SHP77 treated with DMSO at 0.1 percent for 48 hours (cell line): ENCODE data around the gene LPP.
"Not testable (repeated sequence)": the region's sequence is repeated elsewhere in the genome, so short reads cannot be mapped to it uniquely, and the experiment has no call there.

Experiments
- DNase-seq: peaks from one replicate; lab custom pipeline; 2025; lab: John Stamatoyannopoulos, UW

LPP gene, protein sequence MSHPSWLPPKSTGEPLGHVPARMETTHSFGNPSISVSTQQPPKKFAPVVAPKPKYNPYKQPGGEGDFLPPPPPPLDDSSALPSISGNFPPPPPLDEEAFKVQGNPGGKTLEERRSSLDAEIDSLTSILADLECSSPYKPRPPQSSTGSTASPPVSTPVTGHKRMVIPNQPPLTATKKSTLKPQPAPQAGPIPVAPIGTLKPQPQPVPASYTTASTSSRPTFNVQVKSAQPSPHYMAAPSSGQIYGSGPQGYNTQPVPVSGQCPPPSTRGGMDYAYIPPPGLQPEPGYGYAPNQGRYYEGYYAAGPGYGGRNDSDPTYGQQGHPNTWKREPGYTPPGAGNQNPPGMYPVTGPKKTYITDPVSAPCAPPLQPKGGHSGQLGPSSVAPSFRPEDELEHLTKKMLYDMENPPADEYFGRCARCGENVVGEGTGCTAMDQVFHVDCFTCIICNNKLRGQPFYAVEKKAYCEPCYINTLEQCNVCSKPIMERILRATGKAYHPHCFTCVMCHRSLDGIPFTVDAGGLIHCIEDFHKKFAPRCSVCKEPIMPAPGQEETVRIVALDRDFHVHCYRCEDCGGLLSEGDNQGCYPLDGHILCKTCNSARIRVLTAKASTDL

DNA sequence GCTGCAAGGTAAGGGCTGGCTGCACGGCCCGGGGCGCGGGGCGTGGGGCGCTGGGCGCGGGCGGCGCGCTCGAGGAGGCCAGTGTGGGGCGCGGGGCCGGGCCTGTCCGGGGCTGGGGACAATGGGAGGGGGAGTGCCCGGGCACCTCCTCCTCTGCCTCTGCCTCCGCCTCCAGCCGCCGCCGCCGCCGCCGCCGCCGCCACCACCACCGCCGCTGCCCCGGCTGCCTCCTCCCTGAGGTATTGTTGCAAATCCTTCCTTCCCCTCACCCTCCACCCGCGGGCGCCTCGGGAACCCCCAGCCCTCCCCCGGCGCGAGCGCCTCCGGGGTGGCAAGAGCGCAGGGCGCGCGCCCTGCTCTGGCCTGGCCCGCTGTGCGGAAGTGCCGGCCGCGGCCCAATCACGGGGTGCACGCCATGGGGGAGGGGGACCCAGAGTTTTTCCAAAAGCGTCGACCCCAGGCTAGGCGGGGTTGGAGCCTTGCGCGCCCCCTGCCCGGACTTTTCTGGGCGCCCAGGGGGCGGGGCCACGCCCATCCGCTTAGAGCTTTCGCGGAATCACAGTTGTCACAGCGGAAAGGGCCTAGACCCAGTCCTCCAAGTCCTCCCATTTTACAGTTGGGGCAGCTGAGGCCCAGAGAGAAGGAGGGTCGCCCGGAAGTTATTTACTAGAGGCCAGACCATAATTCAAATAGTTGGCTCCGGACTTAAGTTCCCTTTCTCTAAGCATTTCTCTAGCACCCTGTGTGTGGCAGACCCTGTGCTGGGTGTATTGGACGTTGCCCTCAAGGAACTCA, at the start of gene LPP:
LPP (plus strand) TSS at position 144 of the 795 bp plus-strand sequence. CDS start 251,964 bp downstream, outside the sequence.
- DNase-seq, result no peak

DNA sequence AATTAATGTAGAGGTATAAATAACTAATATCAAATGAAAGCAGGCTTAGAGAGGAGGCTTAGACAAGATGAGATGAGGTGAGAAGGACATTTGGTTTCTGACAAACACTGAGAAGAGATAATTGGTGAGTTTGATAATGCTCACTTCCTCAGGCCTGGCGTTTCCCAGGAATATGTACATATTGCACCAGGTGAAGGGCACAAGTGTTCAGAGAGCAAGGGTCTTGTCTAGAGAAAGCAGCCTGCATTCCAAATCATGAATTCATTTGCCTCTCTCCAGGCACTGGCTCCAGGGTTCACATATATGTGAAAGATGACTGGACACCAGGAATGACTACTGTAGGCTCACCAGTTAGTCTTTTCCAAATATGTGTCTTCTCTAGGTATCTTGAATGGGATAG, 48.0 kb upstream of the LPP start:
- no peak for DNase-seq

DNA sequence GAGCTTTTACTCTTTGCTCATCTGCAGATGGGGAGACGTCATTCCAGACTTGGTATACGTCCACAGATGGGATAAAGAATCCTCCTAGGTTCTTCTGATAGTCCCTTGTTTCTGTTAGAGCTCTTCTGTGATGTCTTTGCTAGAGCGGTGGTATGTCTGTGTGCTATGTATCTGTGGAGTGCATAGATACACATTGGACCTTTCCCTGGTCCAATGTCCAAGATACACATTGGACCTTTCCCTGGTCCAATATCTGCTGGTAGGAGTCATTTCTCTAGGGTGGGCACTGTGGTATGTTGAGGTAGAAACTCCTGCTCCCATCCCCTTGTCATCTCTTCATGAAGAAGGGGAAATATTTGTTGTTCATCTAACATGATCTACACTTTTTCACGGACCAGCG, 47.5 kb upstream of the LPP start:
- no peak for DNase-seq

DNA sequence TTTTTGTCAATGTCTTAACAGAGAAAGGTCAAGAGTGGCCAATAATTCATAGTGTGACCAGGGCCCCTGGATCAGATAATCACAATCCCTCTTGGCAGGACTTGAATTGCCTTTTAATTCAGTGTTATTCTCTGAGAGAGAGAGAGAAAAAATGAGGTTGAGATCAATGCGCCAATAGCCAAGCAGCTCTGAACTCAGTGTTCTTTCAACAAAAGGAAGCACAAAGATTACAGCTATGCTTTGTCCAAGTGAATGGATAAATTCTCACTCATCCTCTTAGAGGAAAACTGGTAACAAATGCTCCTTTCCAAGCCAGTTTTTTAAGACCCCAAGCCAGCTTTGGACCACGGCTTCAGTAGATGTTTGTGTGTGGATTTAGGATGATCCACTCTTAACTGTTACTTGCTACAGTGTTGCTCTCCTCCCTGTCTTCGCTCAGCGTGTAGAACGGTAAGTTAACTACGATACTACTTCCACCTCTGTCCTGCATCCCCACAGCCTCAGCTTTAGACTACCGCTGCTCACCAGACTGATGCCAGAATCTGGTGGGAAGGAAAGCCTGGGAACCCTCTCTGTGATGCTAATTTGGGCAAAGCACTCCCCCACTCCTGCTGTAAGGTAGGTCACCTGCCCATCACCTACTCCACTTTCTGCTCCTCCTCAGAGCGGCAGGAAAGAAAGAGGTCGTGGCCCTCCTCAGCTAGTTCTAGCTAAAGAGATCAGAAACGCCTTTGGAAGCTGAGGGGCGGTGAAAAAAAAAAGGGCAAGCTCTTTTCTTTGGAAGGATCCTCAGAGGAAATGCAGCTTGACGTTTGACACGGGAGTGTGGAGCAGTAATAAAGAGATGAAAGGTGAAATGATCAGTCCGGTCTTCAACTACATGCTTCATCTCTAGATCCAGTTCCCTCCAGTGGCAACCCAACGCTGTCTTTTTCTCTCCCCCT, 46.8 kb upstream of the LPP start:
- DNase-seq, result no peak

DNA sequence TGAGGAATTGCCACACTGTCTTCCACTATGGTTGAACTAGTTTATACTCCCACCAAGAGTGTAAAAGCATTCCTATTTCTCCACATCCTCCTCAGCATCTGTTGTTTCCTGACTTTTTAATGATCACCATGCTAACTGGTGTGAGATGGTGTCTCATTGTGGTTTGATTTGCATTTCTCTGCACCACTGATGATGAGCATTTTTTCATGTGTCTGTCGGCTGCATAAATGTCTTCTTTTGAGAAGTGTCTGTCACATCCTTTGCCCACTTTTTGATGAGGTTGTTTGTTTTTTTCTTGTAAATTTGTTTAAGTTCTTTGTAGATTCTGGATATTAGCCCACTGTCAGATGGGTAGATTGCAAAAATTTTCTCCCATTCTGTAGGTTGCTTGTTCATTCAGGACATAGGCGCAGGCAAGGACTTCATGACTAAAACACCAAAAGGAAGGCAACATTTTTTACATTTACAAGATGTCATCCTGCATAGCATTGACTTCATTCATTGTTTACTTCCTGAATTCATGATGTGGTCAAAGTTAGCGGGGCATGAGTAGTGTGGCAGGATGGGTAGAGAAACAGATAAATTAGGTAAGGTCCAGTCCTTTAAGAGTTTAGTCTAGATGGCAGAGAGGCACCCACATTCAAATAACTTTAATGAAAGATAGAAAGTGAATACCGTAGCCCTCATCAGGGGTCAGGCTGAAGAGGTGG, 45.1 kb upstream of the LPP start:
- no peak for DNase-seq

DNA sequence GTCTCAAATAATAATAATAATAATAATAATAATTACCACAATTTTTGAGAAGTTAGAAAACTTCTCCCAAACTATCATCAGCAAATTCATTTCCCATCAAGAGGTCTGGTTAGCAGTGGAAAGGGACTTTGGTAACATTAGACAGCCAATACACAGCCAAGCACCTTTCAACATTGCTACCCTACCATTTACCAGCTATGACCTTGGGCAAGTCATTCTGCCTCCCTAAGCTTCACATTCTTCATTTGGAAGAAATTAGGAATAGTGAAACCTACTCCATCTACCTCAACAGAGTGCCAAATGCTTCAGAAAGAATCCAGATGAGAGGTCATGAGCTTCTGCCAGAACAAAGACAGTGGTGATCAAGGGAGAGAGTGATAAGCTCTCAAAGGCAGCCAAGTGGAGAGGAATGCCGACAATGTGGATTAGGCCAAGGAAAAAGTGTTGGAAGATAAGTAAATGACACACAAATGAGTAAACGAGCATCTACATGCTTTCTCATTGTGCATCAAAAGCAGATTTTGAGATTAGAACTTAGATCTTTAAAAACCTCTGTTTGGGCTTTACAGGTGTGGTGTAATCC, 42.9 kb upstream of the LPP start:
- no peak for DNase-seq

DNA sequence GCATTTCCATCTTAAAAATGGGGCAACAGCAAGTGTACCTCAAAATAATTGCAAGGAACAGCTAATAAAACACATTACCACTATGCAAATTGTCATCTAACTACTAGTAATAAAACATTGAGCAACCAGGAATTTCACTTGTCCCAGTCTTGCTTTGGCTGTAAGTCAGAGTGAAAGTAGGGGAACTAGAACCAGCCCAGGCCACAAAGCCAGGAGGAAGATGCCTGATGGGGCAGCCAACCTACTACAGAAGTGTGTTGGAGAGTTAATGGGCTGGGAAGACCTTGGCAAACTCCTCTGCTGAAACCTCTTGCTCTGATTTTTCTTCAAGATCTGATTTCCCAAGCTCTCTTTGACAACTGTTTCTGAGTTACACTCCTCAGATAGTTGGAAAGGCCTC, 40.2 kb upstream of the LPP start:
- no peak for DNase-seq

DNA sequence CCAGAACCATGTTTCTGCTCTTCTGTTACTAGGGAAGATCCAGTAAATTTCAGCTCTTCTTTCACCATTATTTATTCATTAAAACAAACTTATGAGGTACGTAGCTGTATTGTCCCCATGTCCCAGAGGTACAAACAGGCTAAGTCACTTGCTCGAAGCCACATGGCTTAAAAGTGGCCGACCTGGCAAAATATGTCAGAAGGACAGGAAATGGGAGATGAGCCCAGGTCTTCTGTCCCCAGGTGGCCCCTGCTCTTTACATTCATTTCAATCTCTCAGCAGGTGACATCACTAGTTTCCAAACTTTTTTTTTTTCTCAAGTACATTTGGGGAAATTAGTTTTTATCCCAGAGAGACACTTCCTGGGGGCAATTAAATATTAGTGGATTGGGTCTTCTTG, 34.1 kb upstream of the LPP start:
- no peak for DNase-seq

DNA sequence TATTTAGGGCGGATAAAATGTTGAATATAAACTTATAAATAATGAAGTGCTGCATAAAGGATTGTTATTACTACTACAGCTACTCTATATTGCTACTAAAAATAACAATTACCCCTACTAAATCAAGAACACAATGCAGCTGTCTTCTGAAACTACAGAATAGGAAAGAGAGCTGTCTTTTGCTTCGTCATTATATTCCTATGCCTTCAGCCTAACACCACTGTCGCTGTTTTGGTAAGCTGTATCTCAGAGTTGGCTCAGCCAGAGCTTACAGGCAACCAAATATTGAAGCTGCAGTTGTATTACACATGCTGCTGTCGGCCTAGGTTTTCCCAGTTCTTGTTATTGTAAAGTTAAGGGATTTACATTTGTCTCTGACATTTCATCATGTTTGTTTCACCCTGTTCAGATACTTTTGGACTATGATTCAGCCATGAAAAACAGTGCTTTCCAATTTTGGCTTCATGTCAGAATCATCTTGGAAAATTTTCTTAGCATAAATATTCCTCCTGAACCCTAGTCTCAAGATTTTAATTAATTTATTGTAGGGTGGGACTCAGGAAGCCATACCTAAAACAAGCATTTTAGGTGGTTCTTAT, 31.3 kb upstream of the LPP start:
- no peak for DNase-seq

DNA sequence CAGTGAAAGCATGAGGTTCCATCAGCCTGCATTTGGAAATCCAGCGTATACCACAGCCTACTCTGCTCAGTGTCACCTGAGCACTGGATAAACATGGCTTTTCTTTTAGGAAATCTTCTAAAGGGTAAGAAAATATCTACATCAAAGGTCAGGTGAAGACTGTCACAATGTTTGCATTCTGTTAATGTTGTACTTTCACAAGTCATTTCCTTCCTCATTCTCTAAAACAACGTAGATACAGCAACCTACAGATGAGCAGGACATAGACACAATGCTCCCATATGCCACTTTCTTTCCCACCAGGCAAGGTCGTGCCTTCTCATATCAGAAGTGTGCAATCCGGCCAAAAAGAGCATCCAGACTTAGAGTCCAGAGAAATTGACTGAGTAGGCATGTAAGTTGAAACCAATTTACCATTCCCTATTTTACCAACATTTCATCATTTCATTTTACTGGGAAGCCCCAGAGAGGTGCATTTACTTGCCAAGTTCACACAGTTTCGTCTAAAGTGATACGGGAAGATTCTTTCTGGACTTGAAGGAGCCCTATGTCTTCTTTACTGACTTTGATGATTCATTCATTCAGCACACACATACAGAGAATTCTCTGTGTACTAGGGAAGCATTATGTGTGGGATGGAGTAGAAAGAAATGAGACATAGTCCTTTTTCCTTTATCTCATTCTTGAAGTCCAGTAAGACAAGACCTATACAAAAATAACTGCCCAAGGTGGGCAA, 30.6 kb upstream of the LPP start:
- DNase-seq, result no peak

DNA sequence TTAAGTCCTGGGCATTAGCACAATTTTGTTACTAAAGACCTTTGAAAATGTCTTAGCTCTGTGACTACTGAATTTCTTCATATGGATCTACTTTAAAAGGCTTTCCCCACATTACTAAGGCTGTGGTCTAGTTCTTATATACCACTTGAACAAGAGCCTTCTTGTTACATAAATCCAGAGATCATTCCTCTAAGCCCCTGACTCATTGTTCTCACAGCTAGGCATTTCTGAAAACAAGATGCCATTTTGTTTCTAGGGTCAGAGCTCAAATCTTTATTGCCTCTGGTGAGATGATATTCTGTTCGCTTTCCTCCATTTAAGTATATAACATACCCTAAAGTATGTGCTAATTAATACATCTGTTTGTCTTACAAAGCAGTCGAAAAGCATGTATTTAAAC, 29.8 kb upstream of the LPP start:
- no peak for DNase-seq

DNA sequence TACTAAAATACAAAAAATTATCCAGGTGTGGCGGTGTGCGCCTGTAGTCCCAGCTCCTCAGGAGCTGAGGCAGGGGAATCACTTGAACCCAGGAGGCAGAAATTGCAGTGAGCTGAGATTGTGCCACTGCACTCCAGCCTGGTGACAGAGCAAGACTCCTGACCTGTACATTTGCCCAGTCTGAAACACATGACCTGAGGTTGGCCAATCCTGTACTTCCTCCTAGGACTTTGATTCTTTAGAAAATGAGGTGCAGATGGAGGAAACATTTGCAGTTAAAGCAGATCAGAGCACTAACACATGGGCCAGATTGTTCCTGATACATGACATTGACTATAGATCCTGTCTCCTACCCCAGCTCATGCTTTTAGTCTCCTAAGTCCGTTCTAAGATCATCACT, 28.9 kb upstream of the LPP start:
- no peak for DNase-seq

DNA sequence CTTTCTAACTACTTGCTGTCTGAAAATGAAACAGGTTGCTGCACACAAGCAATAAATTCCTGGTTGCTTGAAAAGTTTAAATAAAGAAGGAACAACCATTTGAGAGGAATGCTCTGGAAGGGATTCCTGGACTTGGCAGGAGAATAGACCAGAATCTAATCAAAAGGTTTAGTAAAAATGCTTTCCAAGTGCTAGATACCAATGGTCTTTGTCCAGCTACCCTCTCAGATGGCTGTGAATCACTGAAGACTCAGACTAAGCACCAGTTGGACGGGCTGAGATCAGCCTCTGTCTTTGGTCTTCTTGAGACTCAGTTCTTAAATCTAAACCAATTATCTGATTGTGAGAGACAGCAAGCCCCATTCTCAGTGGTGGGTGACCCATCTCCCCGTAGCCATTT, 27.7 kb upstream of the LPP start:
- no peak for DNase-seq

DNA sequence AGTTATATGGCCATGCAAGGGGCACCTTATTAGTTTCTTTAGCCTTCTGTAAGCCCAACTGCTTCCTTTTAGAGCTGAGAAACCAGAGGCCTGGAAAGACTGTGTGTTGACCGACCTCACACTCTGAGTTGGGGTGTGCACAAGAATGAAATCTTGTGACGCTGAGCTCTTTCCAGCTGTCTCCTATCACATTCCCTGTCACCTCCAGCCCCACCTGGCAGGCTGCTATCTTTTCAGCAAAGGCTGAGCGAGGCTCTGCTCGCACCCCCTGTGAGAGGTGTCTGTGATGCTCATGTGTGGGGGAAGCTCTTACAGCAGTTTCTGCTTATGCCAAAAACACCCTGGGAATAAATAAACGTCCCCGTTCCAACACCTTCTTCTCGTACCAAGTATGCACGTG, 27.0 kb upstream of the LPP start:
- no peak for DNase-seq

DNA sequence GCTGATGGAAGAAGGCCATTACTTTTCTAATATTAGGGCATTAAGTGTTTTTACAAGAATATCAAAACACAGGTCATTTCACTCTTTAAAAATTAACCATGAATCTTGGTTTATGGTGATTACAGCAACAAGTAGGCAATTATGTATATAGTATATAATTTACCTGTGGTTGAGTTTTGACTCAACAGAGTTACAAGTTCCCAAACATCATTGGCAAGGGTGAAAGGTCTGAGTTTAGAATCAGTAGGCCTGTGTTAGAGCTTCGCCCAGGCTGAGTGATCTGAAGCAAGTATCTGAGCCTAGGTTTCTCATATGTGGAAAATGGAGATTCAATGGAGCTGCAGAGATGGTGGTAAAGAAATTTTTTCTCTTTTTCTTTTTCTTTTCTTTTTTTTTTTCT, 25.1 kb upstream of the LPP start:
- no peak for DNase-seq

DNA sequence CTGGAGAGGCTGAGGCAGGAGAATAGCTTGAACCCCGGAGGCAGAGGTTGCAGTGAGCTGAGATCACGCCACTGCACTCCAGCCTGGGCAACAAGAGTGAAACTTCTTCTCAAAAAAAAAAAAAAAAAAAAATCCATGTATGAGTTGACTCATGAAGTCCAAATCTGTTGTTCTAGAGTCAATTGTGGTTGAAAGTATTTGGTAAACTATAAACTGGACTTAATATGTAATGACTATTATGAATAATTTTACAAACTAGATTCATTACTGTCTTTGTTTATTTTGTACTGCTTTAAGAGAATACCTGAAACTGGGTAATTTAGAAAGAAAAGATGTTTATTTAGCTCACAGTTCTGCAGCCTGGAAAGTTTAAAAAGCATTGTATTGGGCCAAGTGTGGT, 22.9 kb upstream of the LPP start:
- not testable (repeated sequence) for DNase-seq

DNA sequence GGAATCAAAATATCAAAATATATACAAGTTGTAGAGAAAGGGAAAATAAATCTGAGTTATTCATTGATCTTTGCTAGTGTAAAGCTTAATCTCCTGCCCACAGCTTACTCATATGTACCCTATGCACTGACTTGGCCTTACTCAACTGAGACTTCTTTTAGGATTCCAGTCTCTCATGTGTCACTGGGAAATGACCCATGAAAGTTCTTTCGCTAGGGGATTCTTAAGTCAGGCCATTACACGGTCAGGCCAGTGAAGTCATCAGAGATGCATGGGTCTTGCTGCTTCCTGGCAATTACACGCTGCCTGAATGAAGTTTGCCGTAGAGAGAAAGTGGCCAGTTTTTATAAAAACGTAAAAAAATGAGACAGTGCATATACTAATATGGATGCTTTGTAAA, 20.7 kb upstream of the LPP start:
- no peak for DNase-seq

DNA sequence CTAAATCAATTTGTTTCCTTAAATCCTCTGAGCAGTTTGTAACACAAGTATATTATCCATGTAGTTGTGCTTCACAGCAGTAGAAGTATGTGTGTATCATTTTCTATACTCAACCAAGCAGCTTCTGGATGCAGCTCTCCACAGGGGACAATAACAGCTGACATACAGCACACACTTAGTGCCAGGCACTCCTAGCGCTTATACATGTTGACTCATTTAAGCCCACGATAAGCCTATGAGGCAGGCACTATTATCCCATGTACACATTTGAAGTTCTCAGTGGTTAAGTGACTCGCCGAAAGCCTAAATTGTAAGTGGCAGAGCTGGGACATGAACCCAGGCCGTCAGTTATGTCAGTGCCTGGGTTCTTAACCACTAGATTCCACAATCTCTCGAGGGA, 20.3 kb upstream of the LPP start:
- DNase-seq, result no peak

DNA sequence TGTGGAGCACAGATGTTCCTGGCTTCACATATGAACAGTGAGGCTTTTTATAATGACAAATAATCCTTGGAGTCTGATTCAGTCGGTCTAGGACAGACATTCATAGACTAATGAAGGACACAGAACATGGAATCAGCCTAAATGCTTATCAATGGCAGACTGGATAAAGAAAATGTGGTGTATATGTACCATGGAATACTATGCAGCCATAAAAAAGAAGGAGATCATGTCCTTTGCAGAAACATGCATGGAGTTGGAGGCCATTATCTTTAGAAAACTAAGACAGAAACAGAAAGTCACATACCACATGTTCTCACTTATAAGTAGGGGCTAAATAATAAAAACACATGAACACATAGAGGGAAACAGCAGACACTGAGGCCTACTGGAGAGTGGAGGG, 19.9 kb upstream of the LPP start:
- DNase-seq, result no peak

DNA sequence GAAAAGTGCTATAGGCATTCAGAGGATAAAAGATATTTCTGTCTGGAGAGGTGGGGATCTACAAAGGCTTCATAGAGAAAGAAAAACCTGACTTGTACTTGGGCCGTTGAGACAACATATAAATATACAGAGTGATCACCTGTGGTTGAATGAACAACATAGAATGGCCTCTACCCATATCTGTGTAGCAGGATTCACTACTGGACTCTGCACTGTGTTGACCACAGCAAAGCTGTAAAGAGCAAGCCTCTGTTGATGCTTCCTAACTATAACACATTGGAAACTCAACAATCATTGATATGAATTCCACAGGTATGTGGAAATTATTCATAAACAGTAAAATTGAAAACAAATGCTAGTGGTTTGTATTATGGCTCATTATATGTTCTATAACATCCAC, 19.1 kb upstream of the LPP start:
- no peak for DNase-seq
